PC-3 (cell line): Measurements from ENCODE around the gene RAG1. TPM values are rescaled to one million over a fixed set of nuclear protein-coding genes. Genes with fewer than 3 reads are reported as not detected.

Source experiments
- ATAC-seq: fragments of 200-7000 bp; cut with Tn5 transposase; 2 replicates; pipeline ENCODE4 v1.9.1; 2020; ENCODE audit warnings: mild to moderate bottlenecking, moderate library complexity
- BruUV-seq: library from RNA; stranded (reverse); fragments of 400-500 nt; replicated peaks from 2 replicates; lab custom pipeline; 2021; lab: Mats Ljungman, UMichigan
- CTCF ChIA-PET: fragments of 300-600 bp; sonication (Branson Sonifier 250); formaldehyde crosslinking; loops from one replicate; lab custom pipeline; 2022; ENCODE audit warnings: antibody characterized with exemption; lab: Charles Lee
- POLR2A ChIA-PET: fragments of 300-600 bp; sonication (Branson Sonifier 250); formaldehyde crosslinking; loops from one replicate; lab custom pipeline; 2022; ENCODE audit warnings: antibody characterized with exemption; ENCODE audit not compliant: unreplicated experiment; lab: Charles Lee
- DNase-seq: peaks from one replicate; pipeline ENCODE4 v3.0.0-alpha.2; 2015
- H2AFZ ChIP-seq: fragments of 300-600 bp; sonication (generic); 2 replicates; pipeline ENCODE4 v1.6.0; 2016; ENCODE audit warnings: antibody characterized with exemption, low read length
- H3F3A ChIP-seq: fragments of 300-600 bp; sonication (generic); one replicate; pipeline ENCODE4 v1.6.0; 2017; ENCODE audit warnings: antibody characterized with exemption, low read length, control low read depth, mild to moderate bottlenecking; ENCODE audit not compliant: unreplicated experiment
- H3K27ac ChIP-seq: fragments of 300-600 bp; sonication (generic); 2 replicates; pipeline ENCODE4 v1.5.1; 2016; ENCODE audit warnings: mild to moderate bottlenecking, low read length
- H3K27me3 ChIP-seq: fragments of 300-600 bp; sonication (generic); 2 replicates; pipeline ENCODE4 v1.6.1; 2016; ENCODE audit warnings: low read length, mixed read lengths
- H3K36me3 ChIP-seq: fragments of 300-600 bp; sonication (generic); 2 replicates; pipeline ENCODE4 v1.6.1; 2016; ENCODE audit warnings: low read depth, mixed run types, low read length, mixed read lengths
- H3K4me1 ChIP-seq: fragments of 300-600 bp; sonication (generic); 2 replicates; pipeline ENCODE4 v1.5.1; 2016; ENCODE audit warnings: low read length; ENCODE audit not compliant: insufficient read depth
- H3K4me2 ChIP-seq: fragments of 300-600 bp; sonication (generic); 2 replicates; pipeline ENCODE4 v1.6.0; 2016; ENCODE audit warnings: low read length
- H3K4me3 ChIP-seq: fragments of 300-600 bp; sonication (generic); 2 replicates; pipeline ENCODE4 v1.5.1; 2016; ENCODE audit warnings: mild to moderate bottlenecking, low read length, mixed read lengths
- H3K79me2 ChIP-seq: fragments of 300-600 bp; sonication (generic); 2 replicates; pipeline ENCODE4 v1.6.1; 2017; ENCODE audit warnings: low read length, mixed read lengths
- H3K9ac ChIP-seq: fragments of 300-600 bp; sonication (generic); 2 replicates; pipeline ENCODE4 v1.6.0; 2016; ENCODE audit warnings: mild to moderate bottlenecking, low read length
- H3K9me2 ChIP-seq: fragments of 300-600 bp; sonication (generic); replicated peaks from 2 replicates; pipeline ENCODE4 v1.6.1; 2016; ENCODE audit warnings: mixed run types, low read length, mixed read lengths
- H3K9me3 ChIP-seq: fragments of 300-600 bp; sonication (generic); 2 replicates; pipeline ENCODE4 v1.6.1; 2016; ENCODE audit warnings: low read length, mixed read lengths
- H4K20me1 ChIP-seq: fragments of 300-600 bp; sonication (generic); 2 replicates; pipeline ENCODE4 v1.6.1; 2016; ENCODE audit warnings: low read length, mixed read lengths
- CTCF ChIP-seq: fragments of 300-600 bp; sonication (generic); conservative IDR thresholded peaks from 2 replicates; pipeline ENCODE4 v1.5.1; 2017; ENCODE audit warnings: antibody characterized with exemption, low read depth, mild to moderate bottlenecking, low read length
- EZH2 ChIP-seq: fragments of 300-600 bp; sonication (generic); IDR thresholded peaks from one replicate; pipeline ENCODE4 v1.6.1; 2017; ENCODE audit warnings: antibody characterized with exemption, mild to moderate bottlenecking, low read length; ENCODE audit not compliant: unreplicated experiment
- EZH2phosphoT487 ChIP-seq: fragments of 300-600 bp; sonication (generic); IDR thresholded peaks from 2 replicates; pipeline ENCODE4 v1.6.1; 2018; ENCODE audit warnings: mild to moderate bottlenecking, antibody characterized with exemption, low read length, borderline replicate concordance
- intact Hi-C: fragments of 100-400 bp; cut with micrococcal nuclease; formaldehyde crosslinking; loops from 2 replicates; pipeline ENCODE4 v1.9.0; 2023
- total RNA-seq: library from RNA; depleted of rRNA; stranded (reverse); fragments of >200 nt; gene quantifications from 2 replicates; pipeline ENCODE4 v1.2.3, GENCODE V29; 2014

Gene RAG1
- total RNA-seq, 1 experiment from 2014 or later = 0.15 TPM

GRCh38 chr11:36618363-36619047, 50.7 kb downstream of the RAG1 start:
- CTCF ChIA-PET = no interaction called here
- no peak overlapping the region for H3K4me3 ChIP-seq
- DNase-seq = no peak
- H2AFZ ChIP-seq = no peak overlapping the region
- no peak overlapping the region for H3K27ac ChIP-seq
- no peaks in the 10 kb centered on the region for H3K36me3 ChIP-seq
- TF ChIP-seq CTCF = no peak
- TF ChIP-seq EZH2 = no peak
- no peak for TF ChIP-seq EZH2phosphoT487
- no peaks in the 10 kb centered on the region for H3K9me3 ChIP-seq
- no peaks in the 10 kb centered on the region for H3K79me2 ChIP-seq
- no peaks in the 10 kb centered on the region for H3F3A ChIP-seq
- H4K20me1 ChIP-seq = no peaks in the 10 kb centered on the region
- H3K9me2 ChIP-seq = no peaks in the 10 kb centered on the region
- intact Hi-C loops = no loop called here
- no peak overlapping the region for H3K4me2 ChIP-seq
- POLR2A ChIA-PET = no interaction called here
- BruUV-seq = no TSS peak
- ATAC-seq = no peak
- H3K9ac ChIP-seq = no peak overlapping the region
- H3K27me3 ChIP-seq = no peaks in the 10 kb centered on the region
- H3K4me1 ChIP-seq = no peaks in the 10 kb centered on the region

- Histone ChIP-seq H2AFZ (no peak overlapping the region), H3K4me2 (no peak overlapping the region), H3K9me3 (no peaks in the 10 kb centered on the region), H3K27me3 (no peaks in the 10 kb centered on the region), H3K9ac (no peak overlapping the region), H4K20me1 (no peaks in the 10 kb centered on the region), H3K4me3 (no peak overlapping the region), H3K79me2 (no peaks in the 10 kb centered on the region), H3F3A (no peaks in the 10 kb centered on the region), H3K9me2 (no peaks in the 10 kb centered on the region), H3K27ac (no peak overlapping the region), H3K36me3 (no peaks in the 10 kb centered on the region), H3K4me1 (no peaks in the 10 kb centered on the region)
- CTCF ChIA-PET = no interaction called here
- no peak for TF ChIP-seq CTCF
- no peak for TF ChIP-seq EZH2
- no peak for TF ChIP-seq EZH2phosphoT487
- DNase-seq (no peak), ATAC-seq (no peak)
- POLR2A ChIA-PET = no interaction called here
- intact Hi-C loops = no loop called here
- no TSS peak for BruUV-seq
Observed at GRCh38 chr11:36619502-36619901, 51.7 kb downstream of the RAG1 start.

GRCh38 chr11:36620246-36620645, 52.4 kb downstream of the RAG1 start:
- no peak overlapping the region for H3K27ac ChIP-seq
- H3K4me1 ChIP-seq = no peaks in the 10 kb centered on the region
- H3K4me3 ChIP-seq = no peak overlapping the region
- TF ChIP-seq CTCF (no peak), EZH2 (no peak), EZH2phosphoT487 (no peak)
- ATAC-seq (no peak), DNase-seq (no peak)
- ChIA-PET POLR2A (no interaction called here), CTCF (no interaction called here)
- no peaks in the 10 kb centered on the region for H4K20me1 ChIP-seq
- H3K9me2 ChIP-seq = no peaks in the 10 kb centered on the region
- H3K9me3 ChIP-seq = no peaks in the 10 kb centered on the region
- H3K27me3 ChIP-seq = no peaks in the 10 kb centered on the region
- H3K9ac ChIP-seq = no peak overlapping the region
- H2AFZ ChIP-seq = no peak overlapping the region
- H3K4me2 ChIP-seq = no peak overlapping the region
- H3K79me2 ChIP-seq = no peaks in the 10 kb centered on the region
- H3F3A ChIP-seq = no peaks in the 10 kb centered on the region
- no peaks in the 10 kb centered on the region for H3K36me3 ChIP-seq
- BruUV-seq = no TSS peak
- intact Hi-C loops = no loop called here
